ENCODE results near the gene FAM53B.

FAM53B gene

DNA sequence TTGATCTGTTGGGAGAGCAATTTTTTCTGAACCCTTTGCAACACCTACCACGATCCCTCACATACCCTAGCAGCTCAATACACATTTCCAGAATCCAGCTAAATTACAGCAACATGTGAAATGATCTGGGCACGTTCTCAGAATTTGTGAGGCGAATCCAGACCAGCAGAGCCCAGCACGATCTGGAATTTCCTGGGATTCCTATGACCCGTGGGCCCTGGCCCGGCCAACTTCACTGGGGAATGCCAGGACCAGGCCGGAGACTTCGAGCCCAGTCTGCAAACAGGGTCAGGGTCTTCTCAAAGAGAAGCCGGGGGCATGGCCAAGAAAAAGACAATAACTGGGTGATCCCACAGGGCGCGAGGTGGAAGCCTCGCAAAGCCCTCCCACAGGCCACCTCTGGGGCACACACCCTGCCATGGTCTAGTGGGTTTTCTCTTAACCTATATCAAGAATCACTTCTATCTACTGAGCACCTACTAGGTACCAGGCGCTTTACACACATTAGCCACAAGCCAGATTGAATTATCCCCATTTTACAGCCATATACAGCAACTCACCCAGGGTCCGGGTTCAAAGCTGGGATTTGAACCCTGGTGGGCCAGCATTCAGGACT is 33.8 kb downstream of the FAM53B start:
- Histone ChIP-seq H3K36me3 (ENCODE audit: control insufficient read depth, low read depth, low read length) (no peaks in the 10 kb centered on the region), H3K27ac (ENCODE audit: low read length) (no peak overlapping the region)

DNA sequence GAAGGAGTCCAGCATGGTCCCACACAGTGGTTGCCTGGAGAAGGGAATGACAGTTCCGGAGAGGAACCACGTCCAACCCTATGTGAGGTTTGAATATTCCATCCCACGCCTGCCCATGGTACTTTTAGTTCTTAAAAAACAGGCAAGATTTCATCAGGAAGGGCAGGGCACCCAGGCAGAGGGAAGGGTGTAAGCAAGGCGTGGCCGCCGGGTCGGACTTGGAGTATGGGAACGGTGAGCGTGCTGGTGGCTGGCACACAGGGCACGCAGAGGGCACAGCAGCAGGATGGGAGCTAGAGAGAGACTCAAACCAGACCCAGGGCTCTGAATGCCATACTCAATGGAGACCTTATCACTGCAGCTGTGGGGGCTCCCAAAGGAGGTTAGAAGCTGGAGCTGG is 34.3 kb downstream of the FAM53B start:
- Histone ChIP-seq H3K27me3 (ENCODE audit: control insufficient read depth, insufficient read depth, low read length) (no peaks in the 10 kb centered on the region), H3K27ac (ENCODE audit: low read length) (no peak overlapping the region), H3K4me1 (ENCODE audit: control insufficient read depth, low read depth, low read length) (peaks cover 18% of the 10 kb centered on the region), H3K4me3 (ENCODE audit: low read length) (no peak overlapping the region), H3K9ac (ENCODE audit: low read length) (no peak overlapping the region), H3K36me3 (ENCODE audit: control insufficient read depth, low read depth, low read length) (no peaks in the 10 kb centered on the region), H3K9me3 (ENCODE audit: control insufficient read depth, low read depth, low read length) (no peaks in the 10 kb centered on the region)

More for the DNA sequence above, 33.8 kb downstream of the FAM53B start:
- Histone ChIP-seq H3K4me1 (ENCODE audit: control insufficient read depth, low read depth, low read length) (peaks cover 18% of the 10 kb centered on the region), H3K9ac (ENCODE audit: low read length) (no peak overlapping the region), H3K4me3 (ENCODE audit: low read length) (no peak overlapping the region), H3K9me3 (ENCODE audit: control insufficient read depth, low read depth, low read length) (no peaks in the 10 kb centered on the region), H3K27me3 (ENCODE audit: control insufficient read depth, insufficient read depth, low read length) (no peaks in the 10 kb centered on the region)

DNA sequence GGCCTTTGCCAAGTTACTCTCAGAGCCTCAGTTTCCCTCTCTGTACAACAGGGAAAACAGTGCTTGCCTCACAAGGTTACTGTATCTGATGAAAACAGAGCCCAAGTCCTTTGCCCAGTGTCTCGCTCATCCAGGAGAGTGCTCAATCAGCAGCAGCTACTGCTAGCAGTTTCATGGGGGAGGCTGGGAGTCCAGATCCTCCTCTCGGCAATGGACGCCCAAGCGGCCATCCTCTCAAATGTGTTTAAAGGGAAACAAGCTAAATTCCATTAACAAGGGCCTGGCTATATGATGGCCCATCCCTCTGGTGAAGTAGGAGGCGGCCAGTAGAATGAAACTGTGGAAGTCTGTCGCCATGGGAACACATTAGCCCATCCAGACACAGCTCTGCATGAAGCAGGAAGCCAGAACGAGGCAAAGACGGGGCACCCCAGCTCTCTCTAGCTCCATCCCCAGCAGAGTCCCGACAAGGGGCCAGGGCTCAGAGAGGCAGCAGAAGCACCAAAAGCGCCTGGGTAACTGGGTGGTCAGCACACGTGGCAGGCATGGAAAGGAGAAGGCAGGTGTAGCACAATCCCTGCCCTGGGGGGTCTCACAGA is 35.2 kb downstream of the FAM53B start:
- Histone ChIP-seq H3K27ac (ENCODE audit: low read length) (no peak overlapping the region), H3K36me3 (ENCODE audit: control insufficient read depth, low read depth, low read length) (no peaks in the 10 kb centered on the region), H3K9ac (ENCODE audit: low read length) (no peak overlapping the region), H3K4me1 (ENCODE audit: control insufficient read depth, low read depth, low read length) (peaks cover 18% of the 10 kb centered on the region), H3K27me3 (ENCODE audit: control insufficient read depth, insufficient read depth, low read length) (no peaks in the 10 kb centered on the region), H3K4me3 (ENCODE audit: low read length) (no peak overlapping the region), H3K9me3 (ENCODE audit: control insufficient read depth, low read depth, low read length) (no peaks in the 10 kb centered on the region)

DNA sequence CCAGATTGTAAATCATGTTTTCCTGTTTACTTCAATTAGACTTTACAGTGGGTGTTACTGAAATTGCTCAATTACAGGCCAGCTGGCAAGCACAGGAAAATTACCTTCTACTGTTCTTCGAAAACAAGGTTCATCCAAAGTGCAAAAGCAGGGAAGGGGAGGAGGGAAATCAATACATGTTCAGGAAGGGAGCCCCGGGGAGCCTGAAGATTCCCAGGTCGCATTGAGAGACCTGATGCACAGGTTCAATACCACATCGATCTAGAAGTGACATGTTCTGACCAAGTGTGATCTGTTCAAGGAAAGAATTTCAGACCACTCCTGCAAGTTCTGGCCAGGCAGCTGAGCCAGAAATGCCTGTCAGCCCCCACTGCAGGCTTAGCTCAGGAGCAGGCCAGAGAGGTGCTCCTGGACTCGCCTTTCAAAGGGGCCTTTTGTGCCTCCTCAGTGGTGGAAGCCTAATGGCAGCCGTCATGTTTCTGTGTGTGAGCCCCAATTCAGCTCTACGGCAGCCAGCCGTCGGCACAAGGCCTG is 35.9 kb downstream of the FAM53B start:
- Histone ChIP-seq H3K4me3 (ENCODE audit: low read length) (no peak overlapping the region), H3K9me3 (ENCODE audit: control insufficient read depth, low read depth, low read length) (no peaks in the 10 kb centered on the region), H3K27me3 (ENCODE audit: control insufficient read depth, insufficient read depth, low read length) (no peaks in the 10 kb centered on the region), H3K9ac (ENCODE audit: low read length) (no peak overlapping the region), H3K27ac (ENCODE audit: low read length) (no peak overlapping the region), H3K36me3 (ENCODE audit: control insufficient read depth, low read depth, low read length) (no peaks in the 10 kb centered on the region), H3K4me1 (ENCODE audit: control insufficient read depth, low read depth, low read length) (peaks cover 15% of the 10 kb centered on the region)

DNA sequence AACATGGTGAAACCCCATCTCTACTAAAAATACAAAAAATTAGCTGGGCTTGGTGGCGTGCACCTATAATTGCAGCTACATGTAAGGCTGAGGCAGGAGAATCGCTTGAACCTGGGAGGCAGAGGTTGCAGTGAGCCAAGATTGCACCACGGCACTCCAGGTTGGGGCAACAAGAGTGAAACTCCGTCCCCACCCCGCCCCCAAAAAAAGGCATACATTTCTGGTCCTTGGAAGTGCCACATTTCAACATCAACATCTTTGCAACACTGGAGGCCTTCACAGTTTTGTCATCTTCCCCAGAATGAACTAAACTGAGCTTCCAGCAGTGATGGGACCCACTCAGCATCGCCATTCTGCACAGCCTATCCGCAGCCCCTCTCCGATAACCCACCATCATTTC is 36.6 kb downstream of the FAM53B start:
- Histone ChIP-seq H3K36me3 (ENCODE audit: control insufficient read depth, low read depth, low read length) (no peaks in the 10 kb centered on the region), H3K27me3 (ENCODE audit: control insufficient read depth, insufficient read depth, low read length) (no peaks in the 10 kb centered on the region), H3K9ac (ENCODE audit: low read length) (no peak overlapping the region), H3K9me3 (ENCODE audit: control insufficient read depth, low read depth, low read length) (no peaks in the 10 kb centered on the region), H3K27ac (ENCODE audit: low read length) (no peak overlapping the region), H3K4me3 (ENCODE audit: low read length) (no peak overlapping the region), H3K4me1 (ENCODE audit: control insufficient read depth, low read depth, low read length) (peaks cover 15% of the 10 kb centered on the region)

DNA sequence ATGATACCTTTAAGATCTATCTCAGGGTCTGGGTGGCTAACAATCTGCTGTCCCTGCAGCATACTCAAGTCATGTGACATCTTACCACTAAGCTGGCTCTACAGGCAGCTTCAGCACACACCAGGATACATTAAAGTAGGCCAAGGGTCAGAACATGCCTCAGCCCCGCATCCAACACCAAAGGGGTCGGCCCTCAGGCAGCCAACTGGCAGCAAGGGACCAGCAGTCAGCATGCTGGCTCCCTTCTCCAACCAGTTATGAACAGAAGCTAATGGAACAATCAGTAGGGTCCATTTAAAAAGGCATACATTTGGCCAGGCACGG is 37.1 kb downstream of the FAM53B start:
- H3K4me3 ChIP-seq (ENCODE audit: low read length): no peak overlapping the region
- no peaks in the 10 kb centered on the region for H3K36me3 ChIP-seq (ENCODE audit: control insufficient read depth, low read depth, low read length)
- peaks cover 15% of the 10 kb centered on the region for H3K4me1 ChIP-seq (ENCODE audit: control insufficient read depth, low read depth, low read length)
- no peak overlapping the region for H3K9ac ChIP-seq (ENCODE audit: low read length)
- H3K9me3 ChIP-seq (ENCODE audit: control insufficient read depth, low read depth, low read length): no peaks in the 10 kb centered on the region
- no peaks in the 10 kb centered on the region for H3K27me3 ChIP-seq (ENCODE audit: control insufficient read depth, insufficient read depth, low read length)
- H3K27ac ChIP-seq (ENCODE audit: low read length): no peak overlapping the region

DNA sequence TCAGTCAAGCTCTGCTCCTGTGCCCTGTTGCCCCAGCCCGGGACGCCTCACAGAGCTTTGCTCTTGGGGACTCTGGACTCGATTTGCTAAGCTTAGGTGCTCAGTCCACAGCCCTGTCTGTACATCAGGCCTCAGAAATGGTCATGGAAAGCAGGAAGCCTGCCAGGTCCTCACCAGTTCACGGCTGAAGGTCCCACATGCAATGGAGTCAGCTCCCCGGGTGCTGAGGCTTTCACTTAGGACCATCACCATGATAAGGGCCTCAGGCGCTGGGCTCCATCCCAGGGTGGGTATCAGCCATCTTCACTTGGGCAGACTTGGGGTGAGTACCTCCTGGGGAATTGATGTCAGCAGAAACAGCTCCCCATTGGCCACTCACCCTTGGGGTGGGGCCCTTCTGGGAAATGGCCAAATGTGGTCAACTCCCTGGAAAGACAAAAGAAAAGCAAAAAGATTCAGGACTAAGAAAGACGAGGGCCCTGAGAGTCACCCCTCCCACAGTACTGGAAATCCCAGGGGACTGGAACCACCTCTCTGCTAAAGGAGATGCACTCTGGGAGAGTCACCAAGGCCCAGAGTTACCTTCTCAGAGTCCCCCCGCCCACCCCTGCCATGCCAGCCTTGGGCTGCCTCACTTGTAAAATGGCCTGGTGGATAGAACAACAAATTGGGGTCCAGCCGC is 37.6 kb downstream of the FAM53B start:
- peaks cover 15% of the 10 kb centered on the region for H3K4me1 ChIP-seq (ENCODE audit: control insufficient read depth, low read depth, low read length)
- no peaks in the 10 kb centered on the region for H3K36me3 ChIP-seq (ENCODE audit: control insufficient read depth, low read depth, low read length)
- no peaks in the 10 kb centered on the region for H3K27me3 ChIP-seq (ENCODE audit: control insufficient read depth, insufficient read depth, low read length)
- no peak overlapping the region for H3K4me3 ChIP-seq (ENCODE audit: low read length)
- no peak overlapping the region for H3K27ac ChIP-seq (ENCODE audit: low read length)
- H3K9ac ChIP-seq (ENCODE audit: low read length): no peak overlapping the region
- H3K9me3 ChIP-seq (ENCODE audit: control insufficient read depth, low read depth, low read length): no peaks in the 10 kb centered on the region

DNA sequence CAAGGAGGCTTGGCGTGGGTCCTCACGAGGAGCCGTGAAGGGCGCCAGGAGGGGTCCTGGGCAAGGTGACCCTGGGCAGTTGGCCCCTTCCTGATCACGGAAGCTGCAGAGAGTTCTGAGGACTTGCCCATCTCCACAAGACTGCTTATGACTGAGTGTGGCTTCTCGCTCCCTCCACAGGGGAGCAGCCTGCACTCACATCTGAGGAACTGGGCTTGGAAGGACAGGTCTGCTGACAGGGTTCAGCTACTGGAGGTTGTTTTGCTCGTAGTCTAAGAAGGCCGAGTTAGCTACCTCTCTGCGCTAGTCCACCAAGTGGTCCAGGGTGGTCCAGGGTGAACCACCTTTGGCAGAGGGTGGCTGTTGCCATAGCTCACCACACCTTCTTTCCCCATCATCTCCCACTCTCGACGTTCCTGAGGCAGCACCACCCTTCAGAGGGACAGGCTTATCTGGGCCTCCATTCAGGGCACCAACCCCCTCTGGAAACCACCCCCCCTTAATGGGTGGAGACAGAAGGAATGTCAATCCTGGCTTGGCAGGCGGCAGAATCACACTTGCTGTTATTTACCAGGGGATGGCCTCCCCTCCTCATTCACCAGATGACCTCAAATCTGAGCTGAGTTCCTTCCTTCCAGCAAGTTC is 38.2 kb downstream of the FAM53B start:
- no peaks in the 10 kb centered on the region for H3K36me3 ChIP-seq (ENCODE audit: control insufficient read depth, low read depth, low read length)
- H3K27ac ChIP-seq (ENCODE audit: low read length): no peak overlapping the region
- no peaks in the 10 kb centered on the region for H3K9me3 ChIP-seq (ENCODE audit: control insufficient read depth, low read depth, low read length)
- no peak overlapping the region for H3K4me3 ChIP-seq (ENCODE audit: low read length)
- H3K4me1 ChIP-seq (ENCODE audit: control insufficient read depth, low read depth, low read length): peaks cover 15% of the 10 kb centered on the region
- H3K9ac ChIP-seq (ENCODE audit: low read length): no peak overlapping the region
- H3K27me3 ChIP-seq (ENCODE audit: control insufficient read depth, insufficient read depth, low read length): no peaks in the 10 kb centered on the region

DNA sequence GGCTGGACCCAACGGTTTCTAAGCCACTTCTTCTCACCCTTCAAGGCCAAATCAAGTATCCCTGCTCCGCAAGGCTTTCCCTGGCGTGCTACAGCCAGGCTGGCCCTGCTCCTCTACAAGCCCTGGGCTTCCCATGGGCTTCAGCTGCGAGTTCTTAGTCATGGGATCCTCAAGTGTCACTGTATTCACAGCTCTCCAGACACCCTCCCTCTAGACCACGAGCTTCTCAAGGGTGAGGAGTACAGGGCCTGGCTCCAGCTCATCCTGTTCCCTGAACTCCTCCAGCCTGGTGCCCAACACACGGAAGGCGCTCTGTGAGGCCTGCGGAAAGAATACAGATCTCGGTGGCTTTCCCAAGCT is 38.8 kb downstream of the FAM53B start:
- H3K36me3 ChIP-seq (ENCODE audit: control insufficient read depth, low read depth, low read length): no peaks in the 10 kb centered on the region
- no peaks in the 10 kb centered on the region for H3K27me3 ChIP-seq (ENCODE audit: control insufficient read depth, insufficient read depth, low read length)
- H3K27ac ChIP-seq (ENCODE audit: low read length): no peak overlapping the region
- no peak overlapping the region for H3K4me3 ChIP-seq (ENCODE audit: low read length)
- peaks cover 15% of the 10 kb centered on the region for H3K4me1 ChIP-seq (ENCODE audit: control insufficient read depth, low read depth, low read length)
- H3K9ac ChIP-seq (ENCODE audit: low read length): no peak overlapping the region
- no peaks in the 10 kb centered on the region for H3K9me3 ChIP-seq (ENCODE audit: control insufficient read depth, low read depth, low read length)

DNA sequence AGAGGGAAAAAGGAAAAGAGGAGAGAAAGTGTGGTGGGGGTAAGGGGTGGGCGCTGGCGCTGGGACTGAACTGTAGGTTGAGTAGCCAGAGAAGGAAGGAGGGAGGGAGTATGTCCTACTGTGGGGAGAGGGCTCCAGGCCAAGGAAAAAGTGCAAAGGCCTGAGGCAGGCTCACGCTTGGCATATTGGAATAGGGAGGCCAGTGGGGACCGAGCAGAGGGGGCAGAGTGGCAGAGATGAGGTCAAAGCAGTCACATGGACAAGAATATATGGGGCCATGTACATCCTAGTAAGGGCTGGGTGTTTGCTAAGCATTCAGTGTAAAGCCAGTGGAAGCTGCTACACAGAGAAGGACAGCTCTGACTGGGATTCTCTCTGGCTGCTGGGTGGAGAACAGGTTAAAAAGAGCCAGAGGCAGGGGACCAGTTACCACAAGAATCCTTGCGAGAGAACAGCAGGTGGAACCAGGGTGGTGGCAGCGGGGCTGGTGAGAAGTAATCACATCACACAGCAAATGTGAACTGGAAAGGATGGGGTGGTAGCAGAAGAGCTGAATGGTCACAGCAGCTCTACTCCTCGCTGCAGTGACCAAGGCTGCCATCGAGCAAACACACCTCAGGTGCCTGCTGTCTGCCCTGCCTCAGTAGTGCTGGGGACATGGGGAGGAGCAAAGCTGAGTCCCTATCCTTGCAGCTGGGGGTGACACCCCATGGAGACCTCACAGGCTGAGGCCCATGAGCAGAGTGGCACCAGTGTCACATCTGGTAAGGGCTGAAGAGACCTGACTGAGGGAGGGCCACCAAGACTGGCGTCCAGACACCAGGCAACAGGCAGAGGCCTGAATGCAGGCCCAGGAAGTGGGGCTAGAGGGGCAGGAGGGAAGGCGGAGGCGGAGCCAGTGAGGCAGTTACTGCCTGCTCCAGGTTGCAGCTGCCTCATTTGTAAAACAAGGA is 39.5 kb downstream of the FAM53B start:
- Histone ChIP-seq H3K9ac (ENCODE audit: low read length) (no peak overlapping the region), H3K9me3 (ENCODE audit: control insufficient read depth, low read depth, low read length) (no peaks in the 10 kb centered on the region), H3K4me3 (ENCODE audit: low read length) (no peak overlapping the region), H3K27ac (ENCODE audit: low read length) (no peak overlapping the region), H3K36me3 (ENCODE audit: control insufficient read depth, low read depth, low read length) (no peaks in the 10 kb centered on the region), H3K4me1 (ENCODE audit: control insufficient read depth, low read depth, low read length) (peaks cover 15% of the 10 kb centered on the region), H3K27me3 (ENCODE audit: control insufficient read depth, insufficient read depth, low read length) (no peaks in the 10 kb centered on the region)

Data from iPS-18a (cell line).